ENCODE results near the gene SETD5.

The SETD5 gene

DNA sequence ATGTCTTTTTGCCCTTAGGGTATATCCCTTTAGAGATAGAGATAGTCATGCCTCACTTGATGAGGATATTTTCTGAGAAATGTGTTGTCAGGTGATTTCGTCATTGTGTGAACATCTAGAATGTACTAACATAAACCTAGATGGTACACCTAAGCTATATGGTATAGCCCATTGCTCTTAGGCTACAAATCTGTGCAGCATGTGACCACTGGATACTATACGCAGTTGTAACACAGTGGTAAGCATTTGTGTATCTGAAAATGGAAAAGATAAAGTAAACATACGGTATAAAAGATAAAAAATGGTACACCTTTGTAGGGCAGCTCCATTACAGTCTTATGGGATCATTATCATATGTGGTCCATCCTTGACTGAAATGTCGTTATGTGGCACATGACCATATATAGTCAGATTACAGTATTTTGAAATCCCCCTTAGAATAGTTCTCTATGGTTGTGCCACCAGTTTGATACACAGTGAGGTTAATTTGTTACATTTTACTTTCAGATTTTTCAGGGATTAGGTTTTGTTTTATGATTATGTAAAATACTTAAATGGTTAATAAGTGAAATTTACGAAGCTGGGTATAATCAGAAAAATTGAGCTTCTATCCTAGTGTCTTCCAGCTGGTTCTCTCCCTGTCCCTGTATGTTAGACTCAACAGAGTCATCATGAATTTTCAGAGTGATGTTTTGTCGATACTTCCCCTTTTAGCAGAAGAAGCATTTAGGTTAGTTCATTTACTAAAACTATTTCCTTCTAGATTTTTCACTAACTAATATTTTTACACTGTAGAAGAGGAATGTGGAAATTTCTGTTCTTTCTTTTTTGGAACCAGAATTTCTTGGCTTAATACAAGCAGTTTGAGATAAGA, 12.8 kb downstream of the SETD5 start:
- DNase-seq (ENCODE audit: low read depth, low spot score), result no peak

DNA sequence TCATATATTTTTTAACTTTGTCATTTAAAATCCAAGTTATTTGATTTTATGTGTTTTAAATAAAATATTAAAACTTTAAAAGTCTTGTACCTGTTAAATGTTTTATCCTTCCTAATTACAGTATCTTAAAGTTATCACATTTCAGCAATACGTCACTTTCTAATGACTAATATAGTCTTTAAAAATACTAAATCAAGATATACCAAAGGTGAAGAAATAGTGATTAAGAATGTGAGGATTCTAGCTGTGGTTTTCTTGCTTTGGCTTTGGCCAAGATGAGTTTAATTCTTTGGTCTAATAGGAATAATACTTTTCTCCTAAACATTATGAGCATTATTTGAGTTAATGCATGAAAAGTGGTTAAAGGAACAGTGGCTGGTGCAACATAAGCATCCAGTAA, 13.9 kb downstream of the SETD5 start:
- no peak for DNase-seq (ENCODE audit: low read depth, low spot score)

DNA sequence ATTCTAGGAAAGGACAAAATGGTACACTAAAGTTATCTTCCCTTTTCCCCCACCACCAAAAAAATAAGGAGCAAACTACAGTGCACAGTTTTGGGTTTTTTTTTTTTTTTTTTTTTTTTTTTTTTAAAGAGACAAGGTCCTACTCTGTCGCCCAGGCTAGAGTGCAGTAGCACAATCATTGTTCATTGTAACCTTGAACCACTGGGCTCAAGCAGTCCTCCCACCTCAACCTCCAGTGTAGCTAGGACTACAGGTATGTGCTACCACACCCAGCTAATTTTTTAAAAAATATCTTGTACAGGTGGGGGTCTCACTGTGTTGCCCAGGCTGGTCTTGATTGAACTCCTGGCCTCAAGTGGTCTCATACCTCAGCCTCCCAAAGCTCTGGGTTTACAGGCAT, 14.9 kb downstream of the SETD5 start:
- no peak for DNase-seq (ENCODE audit: low read depth, low spot score)

DNA sequence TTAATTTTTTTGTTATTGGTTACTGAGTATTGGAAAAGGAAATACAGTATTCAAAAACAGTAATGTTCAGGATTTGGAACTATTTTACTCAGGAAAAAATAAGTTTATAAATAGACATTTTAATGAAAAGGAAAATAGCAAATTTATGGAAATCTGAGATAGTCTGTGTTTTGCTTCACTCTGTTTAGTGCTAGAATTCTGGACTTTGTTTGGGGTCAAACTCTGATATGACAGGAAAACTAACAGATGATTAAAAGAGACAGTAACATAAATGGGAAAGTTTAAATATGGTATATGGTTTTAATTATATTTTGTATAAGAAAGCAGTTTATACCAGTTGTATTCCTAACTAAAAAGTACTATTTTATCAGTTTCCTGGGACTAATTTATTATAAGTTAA, 17.4 kb downstream of the SETD5 start:
- no peak for DNase-seq (ENCODE audit: low read depth, low spot score)

DNA sequence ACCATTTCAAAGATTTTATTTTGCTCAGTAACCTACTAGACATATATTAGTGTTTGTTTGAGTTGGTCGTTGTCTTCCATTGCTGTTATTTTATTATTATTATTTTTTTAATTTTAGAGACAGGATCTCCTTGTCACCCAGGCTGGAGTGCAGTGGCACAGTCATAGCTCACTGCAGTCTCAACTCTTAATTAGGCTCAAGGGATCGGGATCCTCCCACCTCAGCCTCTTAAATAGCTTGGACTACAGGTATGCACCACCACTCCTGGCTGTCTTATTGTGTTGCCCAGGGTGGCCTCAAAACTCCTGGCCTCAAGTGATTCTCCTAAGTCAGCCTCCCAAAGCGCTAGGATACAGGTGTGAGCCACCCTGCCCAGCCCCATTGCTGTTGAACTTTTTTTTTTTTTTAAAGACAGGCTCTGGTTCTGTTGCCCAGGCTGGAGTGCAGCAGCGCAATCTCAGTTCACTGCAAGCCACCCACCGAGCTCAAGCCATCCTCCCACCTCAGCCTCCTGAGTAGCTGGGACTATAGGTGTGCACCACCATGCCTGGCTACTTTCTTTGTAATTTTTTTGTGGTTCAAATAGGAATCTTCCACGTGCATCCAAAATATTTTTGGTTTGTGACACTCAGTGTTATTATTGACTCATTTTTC, 18.2 kb downstream of the SETD5 start:
- no peak for DNase-seq (ENCODE audit: low read depth, low spot score)

DNA sequence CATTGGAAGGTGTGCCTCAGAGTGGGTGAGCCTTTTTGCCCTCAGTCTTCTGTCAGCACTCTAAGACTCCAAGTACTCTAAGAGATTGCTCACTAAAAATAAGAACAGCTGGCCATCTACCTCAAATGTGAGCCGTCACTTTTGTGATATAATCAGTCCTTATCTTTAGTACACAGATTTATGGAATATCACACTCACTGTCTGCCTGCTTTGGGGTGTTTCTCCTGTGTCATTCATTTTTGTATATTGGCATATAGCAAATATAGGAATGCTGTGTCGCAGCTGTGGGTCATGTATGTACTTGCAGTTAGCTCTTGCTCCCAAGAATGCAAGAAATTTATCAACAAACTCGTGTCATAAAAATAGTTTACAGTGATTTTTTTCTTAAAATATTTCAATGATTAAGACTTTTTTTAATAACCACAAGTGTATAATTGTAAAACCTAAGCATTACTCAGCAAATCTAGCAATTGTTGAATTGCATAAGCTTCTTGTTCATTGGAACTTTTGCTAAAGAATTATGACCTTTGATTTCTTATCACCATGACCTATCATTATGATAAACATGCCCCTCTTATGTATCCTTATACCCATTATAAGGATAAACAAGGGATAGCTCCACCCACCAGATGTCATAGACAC, 18.8 kb downstream of the SETD5 start:
- DNase-seq (ENCODE audit: low read depth, low spot score), result no peak

DNA sequence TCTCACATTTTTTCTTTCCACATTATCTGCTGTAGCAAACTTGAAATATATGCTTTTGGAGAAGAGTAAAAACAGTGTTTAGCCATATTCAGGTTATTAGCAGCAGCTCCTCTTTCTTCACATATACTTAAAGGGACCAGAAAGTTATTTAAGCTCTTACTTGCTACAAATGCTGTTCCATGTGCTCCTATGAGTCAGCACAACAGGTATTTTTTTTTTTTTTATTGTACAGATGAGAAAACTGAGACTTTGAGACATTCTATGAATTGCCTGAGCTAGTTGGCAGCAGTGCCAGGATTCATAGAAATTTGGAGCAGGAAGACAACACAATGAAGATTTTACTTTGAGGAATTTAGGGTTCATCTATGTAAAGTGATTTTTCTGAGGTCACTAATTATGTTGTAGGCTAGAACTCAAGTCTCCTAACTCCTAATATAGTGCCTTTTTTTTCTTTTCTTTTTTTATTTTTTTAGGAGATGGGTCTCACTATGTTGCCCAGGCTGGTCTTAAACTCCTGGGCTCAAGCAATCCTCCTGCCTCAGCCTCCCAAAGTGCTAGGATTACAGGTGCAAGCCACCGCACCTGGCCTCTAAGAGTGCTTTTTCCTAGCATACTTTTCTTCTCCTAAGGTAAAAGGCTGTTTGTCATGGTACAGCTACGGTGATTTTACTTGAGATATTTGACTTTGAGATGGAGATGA, 23.6 kb downstream of the SETD5 start:
- no peak for DNase-seq (ENCODE audit: low read depth, low spot score)

DNA sequence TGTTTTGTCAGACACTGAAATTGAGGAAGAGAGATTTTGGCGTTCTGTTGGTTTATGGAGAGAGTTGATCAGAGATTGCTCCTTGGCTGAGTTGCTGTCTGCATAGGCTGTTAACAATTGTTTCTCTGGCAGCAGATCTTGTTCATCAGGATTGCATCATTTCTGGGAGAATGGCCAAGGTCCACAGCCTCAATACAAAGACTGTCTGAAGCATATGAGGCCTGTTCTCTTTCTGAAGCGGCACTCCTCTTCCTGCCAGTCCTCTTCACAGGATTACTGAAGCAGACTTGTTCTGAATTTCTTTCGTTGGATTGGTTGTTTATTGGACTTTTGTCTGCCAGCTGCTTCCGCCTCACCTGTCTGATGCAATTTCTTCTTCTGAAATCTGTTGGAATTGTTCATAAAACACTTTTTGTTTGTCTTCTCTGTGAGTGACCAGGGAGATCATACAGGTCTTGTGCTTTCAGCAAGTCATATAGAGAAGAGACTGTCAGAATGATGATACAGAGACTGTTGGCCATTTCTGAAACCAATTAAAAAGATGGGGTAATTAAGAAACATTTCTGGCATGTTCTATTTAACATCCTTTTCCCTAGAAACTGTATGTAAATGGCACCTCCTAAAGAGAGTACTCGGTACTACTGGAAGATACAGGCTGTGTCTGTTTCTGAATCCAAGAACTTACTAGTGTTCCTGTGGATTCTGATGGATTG, 25.5 kb downstream of the SETD5 start:
- DNase-seq (ENCODE audit: low read depth, low spot score), result no peak

DNA sequence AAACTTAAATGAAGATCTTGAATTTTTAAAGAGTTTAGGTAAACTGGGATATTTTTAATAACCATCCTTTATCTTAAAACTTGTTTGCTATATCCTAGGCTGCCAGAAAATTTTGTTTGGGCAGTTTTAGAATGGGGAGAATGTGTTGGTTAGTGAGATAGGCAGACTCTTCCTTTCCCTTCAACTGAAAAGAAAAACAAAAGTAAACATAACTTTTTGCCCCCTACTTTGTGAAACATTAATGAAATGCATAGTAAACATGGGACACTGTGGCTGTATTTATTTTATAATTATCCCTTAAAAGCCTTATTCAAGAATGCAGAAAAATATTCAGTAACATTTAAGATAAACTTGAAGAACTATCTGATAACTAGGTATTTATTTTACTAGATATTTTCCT, 31.0 kb downstream of the SETD5 start:
- no peak for DNase-seq (ENCODE audit: low read depth, low spot score)

DNA sequence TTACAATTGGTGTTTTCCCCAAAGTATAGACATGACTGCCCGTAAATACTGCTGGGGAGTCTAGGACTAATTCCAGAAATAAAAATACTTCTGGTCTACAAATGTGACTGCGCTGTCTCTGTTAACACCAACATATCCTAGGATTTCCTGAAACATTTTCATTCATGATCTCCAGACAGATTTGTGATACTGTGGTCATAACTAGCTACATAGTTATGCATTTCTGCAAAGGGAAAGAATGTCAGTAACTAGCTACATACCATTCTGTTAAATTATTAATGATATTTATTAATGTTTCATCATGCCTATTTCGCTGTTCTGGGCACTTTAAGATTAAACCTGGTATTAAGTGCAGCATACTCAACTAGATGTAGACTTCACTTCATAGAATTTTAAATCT, 33.3 kb downstream of the SETD5 start:
- DNase-seq (ENCODE audit: low read depth, low spot score), result no peak

DNA sequence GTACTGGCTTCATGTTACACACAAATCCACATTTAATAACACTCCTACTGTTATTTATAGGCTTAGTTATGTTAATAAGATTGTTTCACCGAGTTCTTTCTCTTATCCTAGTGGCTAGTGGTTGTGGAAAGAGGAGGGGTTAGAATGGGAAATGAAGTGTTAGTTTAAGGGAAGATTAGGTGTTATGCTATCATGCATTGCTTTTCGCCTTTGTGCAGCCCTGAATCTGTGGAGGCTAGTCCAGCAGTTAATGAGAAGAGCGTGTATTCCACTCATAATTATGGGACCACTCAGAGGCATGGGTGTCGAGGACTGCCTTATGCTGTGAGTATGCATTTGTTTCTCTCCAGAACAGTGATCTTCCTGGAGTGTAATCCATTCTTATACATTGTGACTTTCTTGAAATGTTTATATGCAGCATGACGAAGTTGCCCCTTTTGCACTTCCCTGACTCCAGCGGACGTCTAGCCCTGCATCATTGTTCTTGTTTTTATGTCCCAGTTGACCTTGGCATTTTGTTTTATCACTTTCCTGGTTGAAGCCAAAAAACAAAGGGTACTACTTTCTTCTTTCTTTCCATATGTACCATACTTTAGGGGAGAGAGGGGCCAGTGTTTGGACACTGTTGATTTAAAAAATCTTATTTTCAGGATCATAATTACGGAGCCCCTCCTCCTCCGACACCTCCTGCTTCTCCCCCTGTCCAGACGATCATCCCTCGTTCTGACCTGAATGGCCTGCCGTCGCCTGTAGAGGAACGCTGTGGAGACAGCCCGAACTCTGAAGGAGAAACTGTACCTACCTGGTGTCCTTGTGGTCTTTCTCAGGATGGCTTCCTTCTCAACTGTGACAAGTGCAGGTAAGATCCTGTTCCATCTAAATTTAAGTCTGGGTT, 36.5 kb downstream of the SETD5 start:
- no peak for DNase-seq (ENCODE audit: low read depth, low spot score)

DNA sequence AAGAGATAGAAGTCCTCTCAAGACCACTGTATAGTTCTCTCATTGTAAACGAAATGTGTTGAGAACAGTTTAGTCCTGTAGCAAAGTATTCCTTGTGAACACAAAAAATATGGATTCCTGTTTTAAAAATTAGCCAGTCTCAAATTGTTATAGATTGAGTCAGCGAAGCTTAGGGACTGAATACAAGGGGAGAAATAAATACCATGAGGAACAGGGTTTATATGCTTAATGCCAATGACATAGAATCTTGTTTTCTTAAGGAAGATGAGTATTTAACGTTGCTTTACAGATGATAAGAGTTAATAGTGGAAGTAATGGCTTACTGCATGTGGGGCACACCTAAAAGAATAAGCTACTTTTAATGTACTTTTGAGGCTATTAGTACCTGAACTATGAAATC, 37.9 kb downstream of the SETD5 start:
- no peak for DNase-seq (ENCODE audit: low read depth, low spot score)

DNA sequence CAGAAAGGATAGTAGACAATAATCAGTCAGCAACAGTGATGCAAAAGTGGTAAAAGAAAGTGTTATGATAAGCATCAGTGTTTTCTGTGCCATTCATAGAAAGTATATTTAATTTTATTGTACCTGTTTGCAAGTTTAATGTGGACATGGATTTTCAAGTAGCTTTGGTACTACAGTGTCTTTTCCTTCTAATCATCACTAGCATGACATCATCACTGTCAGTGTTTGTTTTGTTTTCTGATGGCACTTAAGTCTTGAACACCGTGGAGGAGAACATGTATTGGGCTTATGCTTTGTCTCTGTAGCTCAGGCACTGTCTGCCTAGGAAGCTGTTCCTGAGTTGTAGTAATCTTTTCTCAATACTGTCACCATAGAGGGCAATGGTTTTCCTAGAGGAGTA, 41.9 kb downstream of the SETD5 start:
- DNase-seq (ENCODE audit: low read depth, low spot score), result no peak

DNA sequence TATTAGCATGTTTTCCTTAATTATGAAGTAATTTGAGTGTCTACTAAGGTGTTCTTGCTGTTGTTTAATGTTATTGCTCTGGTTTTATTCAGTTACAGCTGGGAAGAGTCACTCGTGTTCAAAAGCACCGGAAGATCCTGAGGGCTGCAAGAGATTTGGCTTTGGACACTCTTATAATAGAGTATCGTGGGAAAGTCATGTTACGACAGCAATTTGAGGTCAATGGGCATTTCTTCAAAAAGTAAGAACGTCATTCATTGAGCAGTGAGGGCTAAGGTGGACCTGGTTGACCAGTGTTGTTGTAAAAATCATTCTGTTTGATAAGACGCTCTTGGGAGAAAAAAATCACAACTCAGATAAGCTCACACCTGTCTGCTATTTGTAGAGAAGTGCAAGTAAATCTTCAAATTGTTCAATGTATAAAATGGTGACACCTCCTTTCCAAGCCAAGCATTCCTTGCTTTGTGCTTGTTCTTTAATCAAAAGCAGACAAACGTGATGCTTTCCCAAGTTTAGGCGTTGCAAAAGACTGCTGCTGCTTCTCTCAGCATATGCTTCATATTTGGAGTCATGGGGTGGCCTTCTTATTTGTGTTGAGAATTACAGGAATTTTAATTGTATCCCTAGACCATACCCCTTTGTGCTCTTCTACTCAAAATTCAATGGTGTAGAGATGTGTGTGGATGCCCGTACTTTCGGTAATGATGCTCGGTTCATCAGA, 44.2 kb downstream of the SETD5 start:
- no peak for DNase-seq (ENCODE audit: low read depth, low spot score)

DNA sequence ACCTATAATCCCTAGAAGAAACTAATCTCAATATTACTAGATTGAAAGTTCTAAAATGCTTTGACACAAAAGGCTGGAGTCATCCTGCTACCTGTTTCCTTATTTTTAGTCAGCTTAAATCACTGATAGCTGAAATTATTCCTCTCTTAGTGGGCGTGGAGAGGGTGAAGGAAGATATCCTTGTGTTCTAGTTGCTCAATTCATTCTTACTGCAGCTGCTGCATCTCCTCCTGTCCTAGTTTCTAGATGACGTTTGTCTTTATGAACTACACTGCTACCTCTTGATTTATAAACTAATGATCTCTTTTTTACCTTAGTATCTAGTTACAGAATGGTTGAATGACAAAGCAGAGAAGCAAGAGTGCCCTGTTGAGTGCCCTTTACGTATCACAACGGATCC, 50.7 kb downstream of the SETD5 start:
- no peak for DNase-seq (ENCODE audit: low read depth, low spot score)

DNA sequence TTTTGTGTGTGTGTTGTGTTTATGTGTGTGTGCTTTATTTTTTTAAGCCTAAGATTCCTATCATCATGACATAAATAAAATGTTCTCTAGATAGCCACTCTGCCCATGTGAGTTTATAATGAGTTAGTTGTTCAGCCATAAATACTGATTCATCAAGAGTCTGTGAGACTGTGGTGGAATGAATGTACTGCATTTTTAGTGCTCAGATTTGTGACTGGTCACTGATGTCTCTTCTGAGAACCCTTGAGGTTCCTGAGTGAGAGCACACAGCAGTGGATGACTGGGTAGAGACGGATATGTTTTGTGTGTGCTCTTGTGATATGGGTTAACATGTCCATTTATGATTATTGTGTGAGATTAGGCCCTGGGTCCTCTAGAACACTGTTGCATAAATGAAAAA, 51.2 kb downstream of the SETD5 start:
- no peak for DNase-seq (ENCODE audit: low read depth, low spot score)

DNA sequence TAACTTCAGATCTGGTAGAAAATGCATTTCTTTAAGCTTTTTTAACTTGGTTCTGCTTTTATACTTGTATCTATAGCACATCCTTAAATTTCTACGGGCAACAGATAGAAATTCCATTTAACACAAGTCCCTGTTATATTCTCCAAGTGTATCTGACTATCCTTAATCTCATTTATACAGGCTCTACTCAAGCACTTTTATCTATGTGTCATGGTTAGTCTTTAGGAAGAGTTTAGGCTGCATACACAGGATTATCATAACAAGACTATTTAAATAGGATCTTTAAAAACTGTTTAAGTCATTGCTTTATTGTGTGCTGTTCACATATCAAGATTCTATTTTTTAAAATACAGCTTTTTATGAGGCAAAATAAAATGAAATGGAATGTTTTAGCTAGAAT, 52.7 kb downstream of the SETD5 start:
- DNase-seq (ENCODE audit: low read depth, low spot score), result no peak

DNA sequence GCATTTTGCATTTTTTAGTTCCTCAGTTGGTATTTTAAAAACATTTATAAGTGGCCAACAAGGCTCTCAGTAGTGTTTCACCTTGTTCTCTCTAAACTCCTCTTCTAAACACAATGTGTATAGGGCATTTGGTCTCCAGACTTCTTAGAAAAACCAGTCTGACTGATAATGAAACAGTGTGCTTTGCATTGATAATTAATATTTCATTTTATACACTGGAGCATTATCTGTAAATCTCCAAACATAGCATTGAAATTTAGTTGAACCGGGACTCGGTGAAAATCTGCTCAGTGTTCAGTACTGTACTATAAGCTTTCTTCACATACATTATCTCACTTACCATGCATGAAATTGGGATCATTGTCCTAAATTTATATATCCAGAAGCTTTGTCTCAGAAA, 53.6 kb downstream of the SETD5 start:
- DNase-seq (ENCODE audit: low read depth, low spot score), result no peak

DNA sequence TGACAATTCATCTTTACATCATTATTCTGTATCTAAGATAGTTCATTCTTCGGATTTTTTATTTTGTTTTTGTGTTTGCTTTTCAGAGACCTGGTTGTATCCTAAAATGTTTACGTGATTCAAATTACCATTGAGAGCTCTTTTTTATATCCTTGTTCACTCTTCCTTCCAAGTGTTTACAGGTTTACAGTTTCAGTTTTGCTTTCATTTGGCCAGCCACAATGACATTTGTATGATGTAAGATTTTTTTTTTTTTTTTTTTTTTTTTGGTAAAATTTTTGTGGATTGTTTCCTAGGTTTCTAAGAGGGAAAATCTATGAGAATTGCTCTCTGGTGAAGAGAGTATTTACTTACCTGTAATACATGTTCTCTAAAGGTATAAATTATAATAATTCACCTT, 55.0 kb downstream of the SETD5 start:
- no peak for DNase-seq (ENCODE audit: low read depth, low spot score)

DNA sequence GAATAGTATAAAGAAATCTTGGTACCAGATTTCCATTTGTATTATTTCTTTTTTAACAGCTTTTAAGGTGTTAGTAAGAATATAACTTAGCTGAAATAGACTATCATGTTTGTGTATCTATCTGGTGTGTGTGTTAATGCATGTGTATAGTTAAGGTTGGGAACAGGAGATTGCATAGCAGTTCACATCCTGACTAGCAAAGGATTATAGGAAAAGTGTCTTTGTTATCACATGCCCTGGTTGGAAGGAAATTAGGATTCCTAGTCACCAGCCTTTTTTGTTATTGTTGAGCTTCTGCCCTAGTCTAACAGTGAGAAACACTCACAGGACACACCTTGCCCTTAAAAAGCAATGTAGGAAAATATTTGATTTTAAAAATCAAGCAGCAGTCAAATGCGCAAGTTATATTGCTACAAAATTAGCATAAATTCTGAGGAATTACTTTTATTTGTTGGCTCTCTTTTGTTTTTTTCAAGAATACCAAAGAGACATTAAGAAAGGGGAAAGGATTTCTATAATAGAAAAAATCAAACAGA, 58.2 kb downstream of the SETD5 start:
- DNase-seq (ENCODE audit: low read depth, low spot score), result no peak
